ENCODE measurements around the gene BGN.

The BGN gene

DNA sequence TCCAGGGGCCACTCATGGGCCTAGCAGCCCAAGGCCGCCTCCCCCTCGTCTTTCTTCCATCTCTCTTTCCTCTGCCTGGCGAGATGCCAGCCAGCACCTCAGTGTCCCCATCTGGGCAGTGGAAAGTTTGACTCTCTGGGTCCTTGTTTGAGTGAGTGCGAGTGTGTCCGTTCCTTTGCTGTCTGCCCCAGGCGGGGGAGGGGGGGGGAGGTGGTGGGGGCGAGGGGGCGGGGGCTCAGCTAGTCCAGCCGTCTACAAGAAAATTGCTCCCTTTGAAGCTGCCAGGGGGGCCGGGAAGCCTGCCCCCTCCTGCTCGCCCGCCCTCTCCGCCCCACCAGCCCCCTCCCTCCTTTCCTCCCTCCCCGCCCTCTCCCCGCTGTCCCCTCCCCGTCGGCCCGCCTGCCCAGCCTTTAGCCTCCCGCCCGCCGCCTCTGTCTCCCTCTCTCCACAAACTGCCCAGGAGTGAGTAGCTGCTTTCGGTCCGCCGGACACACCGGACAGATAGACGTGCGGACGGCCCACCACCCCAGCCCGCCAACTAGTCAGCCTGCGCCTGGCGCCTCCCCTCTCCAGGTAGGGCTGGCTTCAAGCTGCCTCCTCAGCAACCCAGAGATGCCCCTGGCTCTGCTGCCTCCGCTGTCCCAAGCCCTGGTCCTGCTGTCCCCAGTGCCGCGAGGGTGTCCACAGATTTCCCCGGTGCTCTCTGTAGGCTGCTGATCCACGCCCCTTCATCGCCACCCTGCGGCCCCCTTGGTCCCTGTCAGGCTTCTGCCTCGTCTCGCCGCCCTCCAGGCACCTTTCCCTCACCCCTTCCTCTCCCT, at the start of gene BGN:
Gene BGN, plus strand, starts transcription at position 440 of the 821 bp plus-strand sequence. CDS start 9,652 bp downstream, outside the sequence.
- peak within 1 kb of the TSS; percentile 28; the same call in 1 of the 2 replicates for H3K9ac ChIP-seq (ENCODE audit: low read depth, low read length)
- peaks cover 30% of the 10 kb centered on the region; the same call in 1 of the 2 replicates for H3K4me1 ChIP-seq (ENCODE audit: insufficient read depth, low read length)
- no peaks in the 10 kb centered on the region for H3K36me3 ChIP-seq (ENCODE audit: insufficient read depth, low read length)
- no peaks in the 10 kb centered on the region for H3K9me3 ChIP-seq (ENCODE audit: control insufficient read depth, insufficient read depth, low read length)

DNA sequence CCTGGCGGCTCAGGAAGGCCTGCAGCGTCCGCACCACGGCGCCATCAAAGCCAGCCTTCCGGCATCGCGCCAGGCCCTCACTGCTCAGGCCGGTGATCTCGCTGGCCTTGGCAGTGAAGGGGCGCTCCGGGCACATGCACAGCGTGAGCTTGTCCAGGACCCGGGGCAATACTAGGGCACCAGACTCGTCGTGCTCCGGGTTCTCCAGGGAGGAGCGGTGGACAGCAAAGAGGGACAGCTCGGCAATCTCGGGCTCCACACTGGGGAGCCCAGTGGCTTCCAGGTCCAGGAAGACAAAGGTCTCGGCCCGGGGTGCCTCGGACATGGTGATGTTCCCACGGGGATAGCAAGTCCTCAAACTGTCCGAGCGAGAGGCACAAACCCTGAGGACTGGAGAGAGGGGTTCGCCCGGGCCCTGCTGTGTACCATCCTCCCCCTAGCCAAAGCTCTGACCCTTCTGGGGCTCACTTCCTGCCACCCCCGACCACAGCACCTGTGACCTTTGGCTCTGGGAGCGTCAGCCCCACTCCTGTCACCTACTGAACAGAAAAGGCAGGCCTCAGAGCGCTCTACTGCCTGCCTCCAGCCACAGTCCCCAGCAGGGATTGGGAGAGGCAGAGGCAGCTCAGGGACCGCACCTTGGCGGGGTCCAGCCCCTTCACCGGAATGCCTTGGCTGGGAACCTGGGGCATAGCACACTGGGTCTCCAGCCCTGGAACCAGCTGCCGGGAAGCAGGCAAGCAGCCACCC, 49.5 kb upstream of the BGN start:
- H3K4me1 ChIP-seq (ENCODE audit: insufficient read depth, low read length): no peaks in the 10 kb centered on the region

GRCh38 chrX:153445856-153446635, 48.7 kb upstream of the BGN start, which contains the start of gene TREX2:
TREX2 (minus strand) TSS chrX:153446056; CDS start chrX:153445430, 626 bp downstream.
- H3K9me3 ChIP-seq (ENCODE audit: control insufficient read depth, insufficient read depth, low read length): no peaks in the 10 kb centered on the region
- H3K9ac ChIP-seq (ENCODE audit: low read depth, low read length): no peak within 1 kb of the TSS
- no peaks in the 10 kb centered on the region for H3K4me1 ChIP-seq (ENCODE audit: insufficient read depth, low read length)
- no peaks in the 10 kb centered on the region for H3K36me3 ChIP-seq (ENCODE audit: insufficient read depth, low read length)

More for the DNA sequence above, 49.5 kb upstream of the BGN start:
- no peaks in the 10 kb centered on the region for H3K36me3 ChIP-seq (ENCODE audit: insufficient read depth, low read length)
- no peak overlapping the region for H3K9ac ChIP-seq (ENCODE audit: low read depth, low read length)
- no peaks in the 10 kb centered on the region for H3K9me3 ChIP-seq (ENCODE audit: control insufficient read depth, insufficient read depth, low read length)

GRCh38 chrX:153446636-153446936, 48.2 kb upstream of the BGN start:
- Histone ChIP-seq H3K36me3 (ENCODE audit: insufficient read depth, low read length) (no peaks in the 10 kb centered on the region), H3K4me1 (ENCODE audit: insufficient read depth, low read length) (no peaks in the 10 kb centered on the region), H3K9me3 (ENCODE audit: control insufficient read depth, insufficient read depth, low read length) (no peaks in the 10 kb centered on the region), H3K9ac (ENCODE audit: low read depth, low read length) (no peak overlapping the region)

DNA sequence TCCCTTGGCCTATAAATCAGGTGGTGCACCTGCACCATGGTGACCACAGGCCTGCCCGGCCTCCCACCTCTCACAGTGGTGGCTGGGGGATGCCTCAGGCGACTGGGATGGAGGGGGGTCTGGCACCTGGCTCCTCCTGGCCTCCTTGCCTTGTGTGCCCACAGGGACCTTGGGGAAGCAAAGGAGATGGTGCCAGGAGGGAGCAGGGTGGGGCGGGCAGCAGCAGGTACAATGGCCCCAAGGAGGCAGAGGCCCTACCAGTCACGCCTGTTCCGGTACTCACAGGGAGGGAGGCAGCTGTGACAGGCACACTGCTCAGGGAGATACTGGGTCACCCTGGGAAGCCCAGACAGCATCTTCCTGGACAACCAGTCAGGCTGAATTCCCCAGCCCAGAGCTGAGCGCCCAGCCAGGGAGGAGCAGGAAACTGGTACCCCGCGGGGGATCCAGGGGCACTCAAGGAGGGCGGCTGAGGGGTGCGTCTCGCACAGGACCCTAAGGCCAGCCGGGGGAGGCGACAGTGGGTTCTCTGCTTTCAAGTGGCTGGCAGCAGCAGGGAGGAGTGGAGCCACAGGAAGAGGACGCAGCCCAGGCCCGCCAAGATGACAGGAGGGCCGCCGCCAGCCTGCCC, 47.7 kb upstream of the BGN start:
- no peaks in the 10 kb centered on the region for H3K36me3 ChIP-seq (ENCODE audit: insufficient read depth, low read length)
- no peaks in the 10 kb centered on the region for H3K9me3 ChIP-seq (ENCODE audit: control insufficient read depth, insufficient read depth, low read length)
- no peaks in the 10 kb centered on the region for H3K4me1 ChIP-seq (ENCODE audit: insufficient read depth, low read length)
- no peak overlapping the region for H3K9ac ChIP-seq (ENCODE audit: low read depth, low read length)

DNA sequence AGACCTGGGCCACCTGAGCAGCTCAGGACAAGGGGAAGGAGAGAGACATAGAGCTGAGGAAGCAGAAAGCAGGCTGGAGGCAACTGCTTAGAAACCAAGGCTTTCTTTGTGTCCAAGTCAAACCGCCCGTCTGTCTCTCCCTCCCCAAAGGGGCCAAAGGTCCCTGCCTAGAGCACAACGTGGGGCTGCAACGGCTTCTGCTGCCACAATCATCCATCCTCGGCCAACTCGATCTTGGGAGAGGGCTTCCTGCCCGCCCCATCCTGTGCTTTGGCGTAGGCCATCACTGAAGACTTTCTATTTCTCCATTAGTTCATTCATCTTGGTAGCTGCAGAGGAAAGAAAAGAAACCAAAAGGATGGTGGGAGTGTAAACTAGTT, 47.2 kb upstream of the BGN start:
- Histone ChIP-seq H3K36me3 (ENCODE audit: insufficient read depth, low read length) (no peaks in the 10 kb centered on the region), H3K9ac (ENCODE audit: low read depth, low read length) (no peak overlapping the region), H3K9me3 (ENCODE audit: control insufficient read depth, insufficient read depth, low read length) (no peaks in the 10 kb centered on the region), H3K4me1 (ENCODE audit: insufficient read depth, low read length) (no peaks in the 10 kb centered on the region)

- H3K4me1 ChIP-seq (ENCODE audit: insufficient read depth, low read length): no peaks in the 10 kb centered on the region
- H3K9ac ChIP-seq (ENCODE audit: low read depth, low read length): no peak overlapping the region
- H3K9me3 ChIP-seq (ENCODE audit: control insufficient read depth, insufficient read depth, low read length): no peaks in the 10 kb centered on the region
- no peaks in the 10 kb centered on the region for H3K36me3 ChIP-seq (ENCODE audit: insufficient read depth, low read length)
Measured at GRCh38 chrX:153448556-153449367, 46.0 kb upstream of the BGN start.

DNA sequence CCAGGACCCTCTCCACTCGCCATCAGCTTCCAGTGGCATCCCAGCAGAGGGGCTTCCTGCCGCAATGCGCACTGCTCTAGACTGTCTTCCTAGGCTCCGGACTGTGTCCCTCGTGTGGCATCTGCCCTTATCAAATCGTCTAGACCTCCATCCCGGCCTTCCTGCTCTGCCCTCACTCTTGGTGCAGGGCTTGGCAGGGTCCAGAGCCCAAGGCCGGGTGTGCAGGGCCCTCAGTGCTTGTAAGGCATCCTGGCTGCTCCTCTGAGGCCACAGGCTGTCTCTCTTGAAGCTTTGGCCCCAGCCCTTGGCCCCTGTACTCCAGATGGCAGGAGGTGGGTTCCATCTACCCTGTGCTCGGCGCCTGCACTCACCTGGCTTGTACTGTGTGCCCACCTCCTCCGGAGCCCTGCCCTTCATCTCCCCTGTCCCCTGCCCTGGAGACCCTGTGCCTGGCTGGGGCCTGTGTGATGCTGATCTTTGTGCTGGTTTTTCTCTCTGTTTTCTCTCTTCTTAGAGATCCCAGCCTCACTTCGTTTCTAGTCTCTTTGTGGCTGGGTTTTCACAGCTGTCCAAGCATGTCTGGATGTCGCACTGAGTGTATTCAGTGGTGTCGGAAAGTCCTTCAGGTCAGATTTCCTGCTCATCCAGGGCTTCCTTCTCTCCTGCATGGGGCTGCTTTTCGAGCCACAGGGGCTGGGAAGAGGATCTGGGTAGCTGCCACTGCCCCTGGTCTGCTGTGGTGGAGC, 45.2 kb upstream of the BGN start:
- no peaks in the 10 kb centered on the region for H3K9me3 ChIP-seq (ENCODE audit: control insufficient read depth, insufficient read depth, low read length)
- no peaks in the 10 kb centered on the region for H3K36me3 ChIP-seq (ENCODE audit: insufficient read depth, low read length)
- H3K4me1 ChIP-seq (ENCODE audit: insufficient read depth, low read length): no peaks in the 10 kb centered on the region
- no peak overlapping the region for H3K9ac ChIP-seq (ENCODE audit: low read depth, low read length)

GRCh38 chrX:153450114-153450948, 44.4 kb upstream of the BGN start:
- no peaks in the 10 kb centered on the region for H3K9me3 ChIP-seq (ENCODE audit: control insufficient read depth, insufficient read depth, low read length)

DNA sequence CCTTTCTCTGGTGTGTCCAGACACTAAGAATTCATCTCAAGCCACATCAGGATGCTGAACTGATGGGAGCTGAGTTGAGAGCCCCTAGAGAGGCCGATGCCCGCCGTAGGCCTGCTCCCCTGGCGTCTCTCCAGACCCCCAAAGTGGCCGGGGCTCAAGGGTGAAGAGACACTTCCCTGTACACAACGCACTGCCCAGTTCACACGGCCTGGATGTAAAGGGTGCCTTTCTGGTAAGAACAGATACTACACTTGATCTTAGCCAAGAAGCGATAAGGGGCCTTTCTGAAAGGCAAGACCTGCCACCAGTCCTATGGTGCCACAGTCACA, 43.9 kb upstream of the BGN start:
- Histone ChIP-seq H3K9me3 (ENCODE audit: control insufficient read depth, insufficient read depth, low read length) (no peaks in the 10 kb centered on the region), H3K9ac (ENCODE audit: low read depth, low read length) (no peak overlapping the region), H3K36me3 (ENCODE audit: insufficient read depth, low read length) (no peaks in the 10 kb centered on the region), H3K4me1 (ENCODE audit: insufficient read depth, low read length) (no peaks in the 10 kb centered on the region)

More at GRCh38 chrX:153450114-153450948, 44.4 kb upstream of the BGN start:
- Histone ChIP-seq H3K9ac (ENCODE audit: low read depth, low read length) (no peak overlapping the region), H3K36me3 (ENCODE audit: insufficient read depth, low read length) (no peaks in the 10 kb centered on the region), H3K4me1 (ENCODE audit: insufficient read depth, low read length) (no peaks in the 10 kb centered on the region)

DNA sequence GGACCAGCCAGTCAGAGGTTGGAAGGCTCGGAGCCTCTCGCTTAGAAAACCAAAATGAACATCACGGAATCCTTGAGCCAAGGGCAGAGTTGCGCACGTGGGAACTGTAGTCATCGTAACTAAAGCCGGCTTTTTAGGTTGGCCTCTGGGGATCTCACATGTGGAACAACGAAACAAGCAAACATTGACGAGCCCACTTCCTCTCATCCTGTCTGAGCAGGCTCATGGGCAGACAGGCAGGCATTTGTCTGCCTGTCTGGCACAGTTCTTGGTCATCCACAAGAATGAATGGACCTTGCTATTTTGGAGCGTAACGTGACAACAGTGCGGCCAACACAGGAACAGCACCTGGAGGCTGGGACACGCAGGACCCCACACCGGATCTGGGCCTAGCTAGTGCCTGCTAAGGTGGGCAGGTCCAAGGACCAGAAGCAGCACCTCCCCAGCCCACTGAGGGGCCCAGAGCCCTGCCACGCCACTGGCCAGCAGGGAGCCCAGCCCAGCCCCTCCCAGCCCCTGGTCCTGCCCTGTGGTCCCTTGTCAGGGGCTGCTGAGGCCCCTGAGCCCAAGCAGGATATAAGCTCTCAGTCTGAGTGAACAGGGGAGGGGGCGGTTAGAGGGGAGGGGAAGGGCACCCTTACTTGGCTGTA, 39.8 kb upstream of the BGN start:
- Histone ChIP-seq H3K36me3 (ENCODE audit: insufficient read depth, low read length) (no peaks in the 10 kb centered on the region; the same call in 1 of the 2 replicates), H3K9me3 (ENCODE audit: control insufficient read depth, insufficient read depth, low read length) (no peaks in the 10 kb centered on the region), H3K9ac (ENCODE audit: low read depth, low read length) (no peak overlapping the region), H3K4me1 (ENCODE audit: insufficient read depth, low read length) (no peaks in the 10 kb centered on the region; the same call in 1 of the 2 replicates)

DNA sequence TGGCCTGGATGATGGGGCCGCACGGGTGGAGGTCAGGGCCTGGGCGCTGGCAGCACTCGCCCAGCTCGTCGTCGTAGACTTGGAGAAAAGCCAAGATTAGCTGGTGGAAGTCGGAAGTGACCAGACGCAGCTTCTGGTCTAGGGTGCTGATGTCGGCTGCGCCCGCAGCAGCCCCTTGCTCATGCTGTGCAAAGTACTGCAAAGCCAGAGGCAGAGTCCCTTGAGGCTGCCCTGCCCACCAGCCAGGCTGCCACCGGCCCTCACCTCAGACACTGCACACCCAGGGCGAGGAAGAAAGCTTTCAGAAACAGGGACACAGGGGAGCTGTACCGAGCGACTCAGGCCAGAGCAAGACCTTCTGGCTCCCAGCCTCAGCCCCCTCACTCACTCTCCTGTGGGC, 39.2 kb upstream of the BGN start:
- Histone ChIP-seq H3K4me1 (ENCODE audit: insufficient read depth, low read length) (peaks cover 5% of the 10 kb centered on the region; the same call in 1 of the 2 replicates), H3K9ac (ENCODE audit: low read depth, low read length) (no peak overlapping the region), H3K36me3 (ENCODE audit: insufficient read depth, low read length) (no peaks in the 10 kb centered on the region; the same call in 1 of the 2 replicates), H3K9me3 (ENCODE audit: control insufficient read depth, insufficient read depth, low read length) (no peaks in the 10 kb centered on the region)

Measured in ES-I3 (cell line).